ENCODE measurements around the gene CACNA1I. TPM values are rescaled to one million over a fixed set of nuclear protein-coding genes. Genes with fewer than 3 reads are reported as not detected.

The CACNA1I gene
- polyA plus RNA-seq, 3 donors, result 0.04 TPM; not detected in 2

DNA sequence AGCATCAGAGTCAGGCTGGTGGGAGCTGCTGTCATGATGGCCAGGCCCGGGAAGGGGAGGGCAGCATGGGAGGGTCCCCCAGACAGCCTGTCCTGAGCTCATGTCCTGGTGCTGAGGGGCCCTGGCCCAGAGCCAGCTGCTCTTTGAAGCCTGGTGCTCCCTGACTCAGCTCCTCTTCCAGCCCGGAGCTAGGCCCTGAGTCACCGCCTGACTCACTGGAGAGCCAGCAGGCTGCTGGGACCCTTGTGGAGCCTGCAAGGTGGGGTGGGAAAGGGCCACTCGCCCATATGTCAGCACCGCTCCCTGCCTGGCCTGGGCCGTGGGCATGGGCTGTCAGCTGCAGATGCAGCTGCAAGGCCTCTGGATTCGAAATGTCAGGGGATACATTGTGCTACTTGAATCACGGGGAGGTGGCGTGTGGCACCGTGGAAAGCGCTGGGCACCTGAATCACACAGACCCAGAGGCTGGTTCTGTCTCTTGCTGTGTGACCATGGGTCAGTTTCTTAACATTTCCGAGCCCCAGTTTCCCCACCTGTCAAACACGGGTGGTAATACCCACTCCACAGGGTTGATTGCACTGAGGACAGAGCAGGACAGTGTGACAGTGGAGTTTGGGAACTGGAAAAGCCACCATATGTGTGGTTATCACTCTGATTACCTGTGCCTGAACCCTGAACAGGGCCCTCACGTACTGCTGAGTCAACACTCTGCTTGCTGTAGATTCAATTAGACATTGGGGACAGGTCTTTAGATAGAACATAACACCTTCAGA, 4.4 kb downstream of the CACNA1I start:
- H3K9ac ChIP-seq (ENCODE audit: insufficient read depth, low read length, poor library complexity, severe bottlenecking), result no peak overlapping the region
- Mint-ChIP-seq H3K36me3 (no peaks in the 10 kb centered on the region), H3K9me3 (peaks cover 0 to 6% (median 0%) of the 10 kb centered on the region in 7 donors), H3K27ac (no peak overlapping the region), H3K27me3 (ENCODE audit: low read depth in 3 of 3) (peaks cover 14 to 19% (median 15%) of the 10 kb centered on the region in 3 donors), H3K4me1 (no peaks in the 10 kb centered on the region), H3K4me3 (no peak overlapping the region)
- H3K4me2 ChIP-seq (replicated peaks; ENCODE audit: extremely low read depth, low read length, poor library complexity, severe bottlenecking), result no peak overlapping the region
- intact Hi-C loops (cut with micrococcal nuclease), result no loop called here
- H3K36me3 ChIP-seq (replicated peaks in 1 of 2; ENCODE audit: control insufficient read depth in 1 of 2, insufficient read depth in 2 of 2, low read length in 2 of 2), result no peaks in the 10 kb centered on the region
- H3K4me1 ChIP-seq (ENCODE audit: control insufficient read depth in 1 of 2, insufficient read depth in 2 of 2, low read length in 2 of 2), result no peaks in the 10 kb centered on the region
- no peak overlapping the region for H2AFZ ChIP-seq (ENCODE audit: insufficient read depth, low read depth, low read length, poor library complexity, severe bottlenecking)
- no peak for DNase-seq
- no peaks in the 10 kb centered on the region for H3K9me3 ChIP-seq (replicated peaks in 1 of 2; ENCODE audit: control insufficient read depth in 1 of 2, insufficient read depth in 1 of 2, low read length in 2 of 2)
- WGBS (ENCODE audit: insufficient coverage), result 92% methylated on average over 12 of the region's 14 CpGs
- no peaks in the 10 kb centered on the region for H3K79me2 ChIP-seq (ENCODE audit: insufficient read depth, low read length)
- TF ChIP-seq, protein P1, sequence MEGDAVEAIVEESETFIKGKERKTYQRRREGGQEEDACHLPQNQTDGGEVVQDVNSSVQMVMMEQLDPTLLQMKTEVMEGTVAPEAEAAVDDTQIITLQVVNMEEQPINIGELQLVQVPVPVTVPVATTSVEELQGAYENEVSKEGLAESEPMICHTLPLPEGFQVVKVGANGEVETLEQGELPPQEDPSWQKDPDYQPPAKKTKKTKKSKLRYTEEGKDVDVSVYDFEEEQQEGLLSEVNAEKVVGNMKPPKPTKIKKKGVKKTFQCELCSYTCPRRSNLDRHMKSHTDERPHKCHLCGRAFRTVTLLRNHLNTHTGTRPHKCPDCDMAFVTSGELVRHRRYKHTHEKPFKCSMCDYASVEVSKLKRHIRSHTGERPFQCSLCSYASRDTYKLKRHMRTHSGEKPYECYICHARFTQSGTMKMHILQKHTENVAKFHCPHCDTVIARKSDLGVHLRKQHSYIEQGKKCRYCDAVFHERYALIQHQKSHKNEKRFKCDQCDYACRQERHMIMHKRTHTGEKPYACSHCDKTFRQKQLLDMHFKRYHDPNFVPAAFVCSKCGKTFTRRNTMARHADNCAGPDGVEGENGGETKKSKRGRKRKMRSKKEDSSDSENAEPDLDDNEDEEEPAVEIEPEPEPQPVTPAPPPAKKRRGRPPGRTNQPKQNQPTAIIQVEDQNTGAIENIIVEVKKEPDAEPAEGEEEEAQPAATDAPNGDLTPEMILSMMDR (IDR thresholded peaks at IDR 0.05), result no peak
- no peak overlapping the region for H3K27ac ChIP-seq (ENCODE audit: low read depth in 1 of 2, low read length in 2 of 2)
- no peaks in the 10 kb centered on the region for H3K27me3 ChIP-seq (ENCODE audit: control insufficient read depth in 2 of 2, insufficient read depth in 2 of 2, low read length in 2 of 2)
- H4K20me1 ChIP-seq (ENCODE audit: insufficient read depth, low read length), result no peaks in the 10 kb centered on the region
- H3K4me3 ChIP-seq (replicated peaks in 1 of 3; ENCODE audit: low read depth in 2 of 3, low read length in 3 of 3), result no peak overlapping the region

DNA sequence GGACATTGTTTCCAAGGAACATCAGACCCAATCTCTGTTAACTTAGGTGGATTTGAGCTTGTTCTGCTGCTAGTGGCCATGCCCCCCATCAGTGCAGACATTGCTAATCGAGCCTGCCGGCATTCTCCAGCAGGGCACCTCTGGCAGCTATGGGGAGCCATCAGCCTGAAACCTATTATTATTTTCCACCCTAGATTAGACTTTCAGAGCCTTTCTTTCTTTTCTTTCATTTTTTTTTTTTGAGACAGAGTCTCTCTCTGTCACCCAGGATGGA, 4.9 kb downstream of the CACNA1I start:
- no peak for DNase-seq
- TF ChIP-seq, protein P1 (IDR thresholded peaks at IDR 0.05), result no peak
- no peak overlapping the region for H3K4me3 Mint-ChIP-seq
- intact Hi-C loops (cut with micrococcal nuclease), result no loop called here
- 94% methylated on average over 2 of the region's 2 CpGs for WGBS (ENCODE audit: insufficient coverage)
- H2AFZ ChIP-seq (ENCODE audit: insufficient read depth, low read depth, low read length, poor library complexity, severe bottlenecking), result no peak overlapping the region
- H3K36me3 Mint-ChIP-seq, result no peaks in the 10 kb centered on the region
- H4K20me1 ChIP-seq (ENCODE audit: insufficient read depth, low read length), result no peaks in the 10 kb centered on the region
- no peaks in the 10 kb centered on the region for H3K4me1 ChIP-seq (ENCODE audit: control insufficient read depth in 1 of 2, insufficient read depth in 2 of 2, low read length in 2 of 2)
- no peak overlapping the region for H3K27ac ChIP-seq (ENCODE audit: low read depth in 1 of 2, low read length in 2 of 2)
- no peak overlapping the region for H3K27ac Mint-ChIP-seq
- no peak overlapping the region for H3K4me2 ChIP-seq (replicated peaks; ENCODE audit: extremely low read depth, low read length, poor library complexity, severe bottlenecking)
- no peaks in the 10 kb centered on the region for H3K9me3 ChIP-seq (replicated peaks in 1 of 2; ENCODE audit: control insufficient read depth in 1 of 2, insufficient read depth in 1 of 2, low read length in 2 of 2)
- no peaks in the 10 kb centered on the region for H3K36me3 ChIP-seq (replicated peaks in 1 of 2; ENCODE audit: control insufficient read depth in 1 of 2, insufficient read depth in 2 of 2, low read length in 2 of 2)
- no peaks in the 10 kb centered on the region for H3K79me2 ChIP-seq (ENCODE audit: insufficient read depth, low read length)
- H3K4me3 ChIP-seq (replicated peaks in 1 of 3; ENCODE audit: low read depth in 2 of 3, low read length in 3 of 3), result no peak overlapping the region
- H3K4me1 Mint-ChIP-seq, result no peaks in the 10 kb centered on the region
- H3K9me3 Mint-ChIP-seq, result peaks cover 0 to 6% (median 0%) of the 10 kb centered on the region in 7 donors
- H3K27me3 ChIP-seq (ENCODE audit: control insufficient read depth in 2 of 2, insufficient read depth in 2 of 2, low read length in 2 of 2), result no peaks in the 10 kb centered on the region
- H3K27me3 Mint-ChIP-seq (ENCODE audit: low read depth in 3 of 3), result peaks cover 15 to 21% (median 16%) of the 10 kb centered on the region in 3 donors
- no peak overlapping the region for H3K9ac ChIP-seq (ENCODE audit: insufficient read depth, low read length, poor library complexity, severe bottlenecking)
